Glutamatergic neuron (in vitro differentiated cells): ENCODE data around the gene RPUSD4. TPM values are rescaled to one million over a fixed set of nuclear protein-coding genes. Genes with fewer than 3 reads are reported as not detected.

Experiments
- DNase-seq: peaks from one replicate; pipeline ENCODE4 v3.0.0; 2022
- H3K27ac Mint-ChIP-seq: one replicate; pipeline ENCODE4 v1.8.0; 2020; ENCODE audit warnings: mild to moderate bottlenecking, mixed read lengths, inconsistent platforms; ENCODE audit not compliant: unreplicated experiment
- H3K27me3 Mint-ChIP-seq: one replicate; pipeline ENCODE4 v1.8.0; 2020; ENCODE audit warnings: mild to moderate bottlenecking, moderate library complexity, mixed read lengths, inconsistent platforms; ENCODE audit not compliant: unreplicated experiment
- H3K36me3 Mint-ChIP-seq: one replicate; pipeline ENCODE4 v1.8.0; 2020; ENCODE audit warnings: mild to moderate bottlenecking, mixed read lengths, inconsistent platforms; ENCODE audit not compliant: unreplicated experiment
- H3K4me1 Mint-ChIP-seq: one replicate; pipeline ENCODE4 v1.8.0; 2020; ENCODE audit warnings: mild to moderate bottlenecking, low read depth, mixed read lengths, inconsistent platforms; ENCODE audit not compliant: unreplicated experiment
- H3K4me3 Mint-ChIP-seq: one replicate; pipeline ENCODE4 v1.8.0; 2020; ENCODE audit warnings: mild to moderate bottlenecking, mixed read lengths, inconsistent platforms; ENCODE audit not compliant: unreplicated experiment
- H3K9me3 Mint-ChIP-seq: one replicate; pipeline ENCODE4 v1.8.0; 2020; ENCODE audit warnings: mild to moderate bottlenecking, moderate library complexity, mixed read lengths, inconsistent platforms; ENCODE audit not compliant: unreplicated experiment
- total RNA-seq: library from RNA; stranded (reverse); fragmentation: NEBNext Ultra II Directional; extraction: Animal tissue kit (Norgen Biotek cat#: 25700); gene quantifications from one replicate; pipeline ENCODE4 v1.2.1, GENCODE V29; 2021; ENCODE audit not compliant: unreplicated experiment
- TF ChIP-seq, protein P1 (sequence below): fragments of 200-600 bp; sonication (generic); IDR thresholded peaks from one replicate; pipeline ENCODE4 v1.5.0; 2021; ENCODE audit not compliant: partially characterized antibody, unreplicated experiment

Gene RPUSD4
- total RNA-seq, 1 donor from 2014 or later, result 41.8 TPM

DNA sequence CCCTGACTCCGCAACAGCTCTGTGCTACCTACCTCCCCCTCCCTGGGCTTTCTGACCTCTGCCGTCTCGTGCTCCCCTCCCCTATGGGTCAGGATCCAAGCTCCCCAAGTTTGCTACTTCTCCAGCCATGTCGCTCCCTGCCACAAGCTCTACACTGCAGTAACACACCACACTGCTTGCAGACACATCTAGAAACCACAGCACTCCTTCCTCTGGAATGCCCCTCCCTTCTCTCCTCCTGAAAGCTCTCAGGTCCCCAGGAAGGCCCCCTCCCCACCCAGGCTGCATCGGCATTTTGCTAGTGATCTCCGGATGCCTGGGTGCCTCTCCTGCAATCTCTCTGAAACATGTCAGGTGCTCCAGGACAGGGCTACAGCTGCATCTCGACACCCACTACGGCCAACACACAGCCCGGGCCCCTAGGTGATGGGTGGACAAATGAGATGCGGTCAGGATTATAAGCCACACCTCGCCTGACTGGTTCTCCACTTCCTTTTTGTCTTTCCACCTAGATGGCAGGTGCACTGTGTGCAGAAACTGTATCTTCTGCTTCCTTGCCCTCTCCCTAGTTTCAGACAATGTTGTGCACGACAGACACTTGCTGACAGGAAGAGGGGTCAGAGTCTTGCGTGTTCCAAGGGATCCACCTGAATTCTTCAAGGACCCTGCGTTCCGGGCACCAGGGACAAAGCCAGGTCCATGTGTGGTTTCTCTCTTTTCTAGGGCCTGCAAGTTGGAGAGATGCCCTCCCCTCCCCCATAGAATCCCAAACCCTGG lies 22.9 kb downstream of the RPUSD4 start:
- no peak for DNase-seq
- Mint-ChIP-seq H3K4me3 (no peak overlapping the region), H3K4me1 (no peaks in the 10 kb centered on the region), H3K9me3 (peaks cover 4% of the 10 kb centered on the region), H3K27ac (no peak overlapping the region), H3K36me3 (no peaks in the 10 kb centered on the region), H3K27me3 (peaks cover 3% of the 10 kb centered on the region)
- TF ChIP-seq, protein P1, sequence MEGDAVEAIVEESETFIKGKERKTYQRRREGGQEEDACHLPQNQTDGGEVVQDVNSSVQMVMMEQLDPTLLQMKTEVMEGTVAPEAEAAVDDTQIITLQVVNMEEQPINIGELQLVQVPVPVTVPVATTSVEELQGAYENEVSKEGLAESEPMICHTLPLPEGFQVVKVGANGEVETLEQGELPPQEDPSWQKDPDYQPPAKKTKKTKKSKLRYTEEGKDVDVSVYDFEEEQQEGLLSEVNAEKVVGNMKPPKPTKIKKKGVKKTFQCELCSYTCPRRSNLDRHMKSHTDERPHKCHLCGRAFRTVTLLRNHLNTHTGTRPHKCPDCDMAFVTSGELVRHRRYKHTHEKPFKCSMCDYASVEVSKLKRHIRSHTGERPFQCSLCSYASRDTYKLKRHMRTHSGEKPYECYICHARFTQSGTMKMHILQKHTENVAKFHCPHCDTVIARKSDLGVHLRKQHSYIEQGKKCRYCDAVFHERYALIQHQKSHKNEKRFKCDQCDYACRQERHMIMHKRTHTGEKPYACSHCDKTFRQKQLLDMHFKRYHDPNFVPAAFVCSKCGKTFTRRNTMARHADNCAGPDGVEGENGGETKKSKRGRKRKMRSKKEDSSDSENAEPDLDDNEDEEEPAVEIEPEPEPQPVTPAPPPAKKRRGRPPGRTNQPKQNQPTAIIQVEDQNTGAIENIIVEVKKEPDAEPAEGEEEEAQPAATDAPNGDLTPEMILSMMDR, result no peak

DNA sequence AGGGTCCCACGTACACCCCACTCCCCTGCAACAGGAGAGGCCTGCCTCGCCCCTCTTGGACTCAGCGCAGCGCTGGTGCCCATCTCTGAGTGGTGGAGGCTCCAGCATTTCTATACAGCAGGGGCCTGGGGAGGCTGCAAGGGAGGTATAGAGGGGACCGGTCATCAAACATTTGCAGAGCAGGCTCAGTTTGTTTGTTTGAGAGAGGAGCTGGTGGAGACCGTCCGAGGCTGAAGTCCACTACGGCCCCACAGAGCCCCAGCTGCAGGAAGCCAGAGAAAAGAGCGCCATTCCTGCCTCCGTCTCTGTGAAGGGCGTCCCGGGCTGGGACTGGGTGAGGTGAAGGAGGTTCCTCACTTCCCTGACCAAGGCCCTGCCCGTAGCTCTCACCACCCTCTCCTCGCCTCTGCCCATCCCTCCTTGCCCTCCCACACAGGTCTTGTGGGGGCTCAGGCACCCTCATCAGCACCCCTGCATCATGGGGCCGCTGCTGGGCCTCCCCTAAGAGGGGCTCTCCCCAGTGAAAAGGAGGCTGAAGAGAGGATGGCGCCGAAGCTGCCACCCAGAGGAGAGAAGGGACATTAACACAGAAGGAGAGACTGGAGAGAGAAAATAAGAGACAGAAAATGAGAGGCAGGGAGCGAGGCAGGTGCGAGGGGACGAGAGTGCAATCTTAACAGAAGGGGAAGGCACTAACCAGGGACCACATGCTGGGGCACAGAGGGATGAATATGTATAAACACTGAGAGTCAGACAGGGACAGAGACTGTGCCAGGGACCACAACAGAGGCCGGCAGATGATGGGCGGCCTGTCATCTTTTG lies 24.5 kb downstream of the RPUSD4 start:
- H3K27ac Mint-ChIP-seq, result no peak overlapping the region
- DNase-seq, result no peak
- TF ChIP-seq, protein P1, result no peak
- peaks cover 3% of the 10 kb centered on the region for H3K27me3 Mint-ChIP-seq
- H3K4me3 Mint-ChIP-seq, result no peak overlapping the region
- H3K9me3 Mint-ChIP-seq, result peaks cover 2% of the 10 kb centered on the region
- no peaks in the 10 kb centered on the region for H3K36me3 Mint-ChIP-seq
- no peaks in the 10 kb centered on the region for H3K4me1 Mint-ChIP-seq

DNA sequence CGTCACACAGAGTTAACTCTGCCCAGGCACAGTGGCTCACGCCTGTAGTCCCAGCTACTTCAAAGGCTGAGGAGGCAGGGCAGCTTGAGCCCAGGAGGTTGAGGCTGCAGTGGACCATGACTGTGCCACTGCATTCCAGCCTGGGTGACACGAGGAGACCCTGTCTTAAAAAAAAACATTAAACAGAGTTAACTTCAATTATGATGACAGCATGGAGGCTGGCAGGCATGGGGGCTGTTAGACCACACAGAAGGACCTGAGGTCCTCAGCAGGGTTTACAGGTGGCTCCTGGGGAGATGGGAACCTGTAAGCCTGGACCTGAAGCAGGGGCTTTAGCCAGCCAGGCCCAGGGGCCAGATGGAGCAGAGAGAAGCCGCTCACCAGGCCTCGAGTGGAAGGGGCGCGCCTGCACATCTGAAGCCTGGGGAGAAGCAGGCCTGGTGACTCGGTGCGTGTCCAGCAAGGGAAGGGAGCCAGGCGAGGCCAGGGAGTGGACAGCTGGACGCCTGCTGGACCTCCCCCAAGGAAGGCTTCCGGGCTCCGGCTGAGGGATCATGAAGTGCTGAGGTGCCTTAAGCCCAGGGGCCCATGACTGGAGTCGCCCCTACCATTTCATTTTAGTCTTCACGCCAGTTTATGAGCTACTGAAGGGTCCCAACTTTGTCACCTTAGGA lies 25.3 kb downstream of the RPUSD4 start:
- Mint-ChIP-seq H3K4me3 (no peak overlapping the region), H3K27ac (no peak overlapping the region), H3K9me3 (peaks cover 2% of the 10 kb centered on the region), H3K4me1 (no peaks in the 10 kb centered on the region), H3K36me3 (no peaks in the 10 kb centered on the region), H3K27me3 (peaks cover 3% of the 10 kb centered on the region)
- no peak for DNase-seq
- TF ChIP-seq, protein P1, result no peak

DNA sequence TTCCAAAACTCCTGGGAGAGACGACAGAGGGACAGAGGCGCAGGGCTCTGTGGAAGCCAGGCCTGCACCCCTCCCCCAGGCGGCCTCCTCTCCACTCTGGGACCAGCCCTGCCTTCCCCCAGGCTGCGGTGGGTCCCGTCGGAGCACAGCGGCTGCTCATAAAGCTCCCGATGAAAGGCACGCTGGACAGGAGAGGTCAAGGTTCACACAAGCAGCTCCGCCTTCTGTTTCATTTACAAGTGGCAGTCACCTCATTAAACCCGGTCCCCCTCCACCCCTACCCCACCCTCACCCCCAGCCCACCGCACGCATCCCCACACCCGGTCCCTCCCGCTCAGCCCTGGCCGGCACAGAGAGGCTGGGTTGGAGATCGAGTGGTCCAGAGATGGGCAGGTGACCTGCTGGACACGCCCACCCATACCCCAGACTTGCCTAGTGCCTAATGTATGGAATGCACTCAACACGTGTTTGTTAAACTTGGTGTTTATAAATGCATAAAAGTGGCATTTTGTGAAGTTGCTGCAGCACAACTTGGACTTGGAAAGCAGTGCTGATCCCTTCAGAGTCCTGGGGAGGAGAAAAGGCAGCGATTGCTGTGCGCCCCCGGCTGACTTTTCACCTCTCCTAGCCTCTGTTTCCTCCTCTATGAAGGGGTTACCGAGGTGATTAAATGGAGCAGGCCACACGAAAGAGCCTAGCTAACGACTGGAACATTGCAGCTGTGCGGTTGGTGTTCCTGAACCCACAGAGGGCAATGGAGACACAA lies 26.0 kb downstream of the RPUSD4 start:
- no peak overlapping the region for H3K27ac Mint-ChIP-seq
- H3K27me3 Mint-ChIP-seq, result peaks cover 1% of the 10 kb centered on the region
- no peaks in the 10 kb centered on the region for H3K4me1 Mint-ChIP-seq
- DNase-seq, result no peak
- TF ChIP-seq, protein P1, result no peak
- no peaks in the 10 kb centered on the region for H3K36me3 Mint-ChIP-seq
- peaks cover 2% of the 10 kb centered on the region for H3K9me3 Mint-ChIP-seq
- no peak overlapping the region for H3K4me3 Mint-ChIP-seq
